Activated T-cell treated with anti-CD3 and anti-CD28 coated beads, Interleukin-2, amount 50 U/mL, for 1 hour (primary cell): ENCODE measurements around the gene SYNM.
"Not testable (repeated sequence)": the region's sequence is repeated elsewhere in the genome, so short reads cannot be mapped to it uniquely, and the experiment has no call there.

Experiments
- DNase-seq: peaks from one replicate; pipeline ENCODE4 v3.0.0-alpha.2; 2020

Gene SYNM

DNA sequence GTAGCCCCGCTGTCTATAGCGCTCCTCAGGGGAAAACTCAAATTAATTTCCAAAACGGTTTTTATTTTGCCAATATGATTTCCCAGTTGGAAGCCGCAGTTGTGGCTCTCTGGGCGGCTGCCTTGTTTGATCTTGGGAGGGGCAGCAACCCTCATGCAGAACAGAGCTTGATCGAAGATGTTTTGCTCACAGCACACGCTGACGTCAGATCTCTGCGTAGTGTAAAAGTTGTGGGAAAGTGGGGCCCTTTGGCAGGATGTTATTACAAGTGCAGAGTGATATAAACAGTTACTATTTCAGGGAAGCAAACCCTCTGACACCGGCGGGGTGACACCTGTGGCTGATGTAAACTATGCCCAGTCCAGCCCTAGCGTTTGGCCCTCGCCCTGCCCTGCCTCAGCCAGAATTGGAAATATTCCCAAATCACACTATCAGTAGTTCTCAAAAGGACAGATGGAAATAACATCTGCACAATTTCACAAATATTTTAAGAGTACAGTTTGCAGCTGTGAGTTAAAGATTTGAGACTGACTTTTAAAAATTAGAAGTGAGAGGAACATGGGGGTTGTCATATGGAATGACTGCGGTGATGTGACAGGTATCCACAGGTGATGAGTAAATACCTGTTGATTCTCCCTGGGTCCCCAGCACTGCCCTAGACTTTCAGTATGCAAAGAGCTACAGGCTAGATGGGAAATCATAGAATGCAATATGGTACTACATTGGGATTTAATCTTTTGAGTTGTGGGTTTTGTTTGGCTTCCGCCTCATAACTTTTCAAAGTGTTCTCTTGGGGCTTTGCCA lies 1.7 kb downstream of the SYNM start:
- DNase-seq: no peak

DNA sequence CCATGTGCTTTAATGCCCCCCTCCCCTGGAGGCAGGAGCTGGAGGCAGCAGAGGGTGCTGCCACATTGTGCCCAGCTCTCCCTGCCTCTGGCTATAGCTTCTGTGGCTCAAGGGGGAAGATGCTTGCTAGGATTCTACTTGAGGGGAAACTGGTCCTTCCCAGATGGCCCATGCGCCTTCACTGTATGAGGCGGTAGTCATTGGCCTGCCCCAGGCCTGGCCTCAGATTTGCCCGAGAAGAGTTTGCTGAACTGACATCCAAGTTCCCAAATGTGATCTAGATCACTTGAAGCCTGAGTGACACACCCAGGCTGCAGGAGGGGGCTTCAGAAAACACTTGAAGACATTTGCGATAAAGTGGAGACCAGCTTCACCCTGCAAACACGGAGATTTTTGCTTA lies 4.1 kb downstream of the SYNM start:
- no peak for DNase-seq

DNA sequence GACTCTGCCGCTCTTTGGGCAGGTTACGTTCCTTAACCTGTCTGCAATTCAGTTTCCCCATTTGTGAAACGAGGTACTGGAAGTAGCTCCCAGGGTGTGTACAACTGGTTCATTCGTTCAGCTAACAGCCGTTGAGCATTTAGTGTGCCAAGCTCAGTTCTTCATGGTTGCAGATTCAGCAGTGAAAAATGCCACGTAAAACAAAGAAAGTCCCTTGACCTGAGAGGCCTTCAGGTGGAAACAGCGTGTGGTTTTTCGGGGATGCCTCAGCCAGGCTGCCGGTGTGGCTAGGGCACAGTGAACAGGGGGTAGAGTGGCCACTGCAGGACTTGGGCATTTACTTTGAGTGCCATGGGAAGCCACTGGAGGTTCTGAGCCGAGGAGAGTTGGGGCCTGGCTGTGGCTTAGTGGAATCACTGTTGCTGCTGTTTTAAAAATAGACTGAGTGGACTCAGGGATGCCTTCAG lies 4.7 kb downstream of the SYNM start:
- no peak for DNase-seq

DNA sequence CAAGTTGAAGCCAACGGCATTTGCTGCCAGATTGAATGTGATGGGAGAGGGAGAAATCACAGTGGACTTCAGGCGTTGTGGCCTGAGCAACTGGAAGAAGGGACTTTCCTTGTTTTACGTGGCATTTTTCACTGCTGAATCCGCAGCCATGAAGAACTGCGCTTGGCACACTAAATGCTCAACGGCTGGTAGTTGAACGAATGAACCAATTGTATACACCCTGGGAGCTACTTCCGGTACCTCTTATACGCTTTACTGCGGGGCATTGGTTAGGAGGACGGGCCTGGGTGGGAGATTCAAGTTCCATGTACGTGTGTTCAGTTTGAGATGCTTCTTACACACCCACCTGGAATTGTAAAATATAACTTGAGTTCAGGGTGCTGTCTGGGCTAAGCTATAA lies 5.2 kb downstream of the SYNM start:
- no peak for DNase-seq

DNA sequence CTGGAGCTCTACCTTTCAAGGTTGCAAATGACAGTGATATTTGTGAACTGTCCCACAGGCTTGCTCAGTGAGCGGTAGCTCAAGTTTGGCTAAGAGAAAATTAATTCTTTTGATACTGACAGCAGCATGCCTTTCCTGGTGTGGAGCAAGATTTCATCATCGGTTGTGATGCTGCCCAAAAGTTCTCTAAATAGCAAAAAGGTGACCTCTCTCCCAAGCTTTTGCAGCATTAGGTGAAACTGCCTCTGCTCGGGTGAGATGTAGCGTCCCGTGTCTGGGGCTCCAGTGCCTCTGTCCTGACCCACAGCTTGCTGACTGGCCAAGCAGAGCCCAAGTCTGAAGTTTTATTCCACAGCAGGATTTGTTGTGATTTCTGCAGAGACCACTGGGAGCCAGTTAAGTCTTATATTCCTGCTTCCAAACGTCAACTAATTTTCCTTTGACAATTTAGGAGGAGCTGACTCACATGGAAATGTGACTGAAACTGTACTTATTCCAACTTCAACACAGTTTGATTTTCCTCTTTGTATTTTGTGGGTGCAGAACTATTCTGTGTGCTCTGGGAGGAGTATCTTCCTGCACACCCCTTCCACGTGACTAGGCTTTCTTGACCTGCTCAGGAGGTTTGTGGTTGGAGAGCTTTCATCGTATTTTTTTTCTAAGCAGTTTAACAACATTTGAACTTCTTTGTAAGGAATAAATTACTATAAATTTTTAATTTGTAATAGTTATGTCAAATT lies 5.9 kb downstream of the SYNM start:
- DNase-seq: no peak

DNA sequence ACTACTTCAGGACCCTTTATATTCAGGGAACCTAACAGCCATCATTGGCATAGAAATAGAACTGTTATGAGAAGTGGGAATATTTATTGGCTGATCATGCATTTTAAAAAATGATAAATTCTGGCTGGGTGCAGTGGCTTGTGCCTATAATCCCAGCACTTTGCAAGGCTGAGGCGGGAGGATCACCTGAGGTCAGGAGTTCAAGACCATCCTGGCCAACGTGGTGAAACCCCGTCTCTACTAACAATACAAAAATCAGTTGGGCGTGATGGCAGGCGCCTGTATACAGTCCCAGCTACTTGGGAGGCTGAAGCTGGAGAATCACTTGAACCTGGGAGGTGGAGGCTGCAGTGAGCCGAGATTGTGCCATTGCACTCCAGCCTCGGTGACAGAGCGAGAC lies 6.8 kb downstream of the SYNM start:
- not testable (repeated sequence) for DNase-seq

DNA sequence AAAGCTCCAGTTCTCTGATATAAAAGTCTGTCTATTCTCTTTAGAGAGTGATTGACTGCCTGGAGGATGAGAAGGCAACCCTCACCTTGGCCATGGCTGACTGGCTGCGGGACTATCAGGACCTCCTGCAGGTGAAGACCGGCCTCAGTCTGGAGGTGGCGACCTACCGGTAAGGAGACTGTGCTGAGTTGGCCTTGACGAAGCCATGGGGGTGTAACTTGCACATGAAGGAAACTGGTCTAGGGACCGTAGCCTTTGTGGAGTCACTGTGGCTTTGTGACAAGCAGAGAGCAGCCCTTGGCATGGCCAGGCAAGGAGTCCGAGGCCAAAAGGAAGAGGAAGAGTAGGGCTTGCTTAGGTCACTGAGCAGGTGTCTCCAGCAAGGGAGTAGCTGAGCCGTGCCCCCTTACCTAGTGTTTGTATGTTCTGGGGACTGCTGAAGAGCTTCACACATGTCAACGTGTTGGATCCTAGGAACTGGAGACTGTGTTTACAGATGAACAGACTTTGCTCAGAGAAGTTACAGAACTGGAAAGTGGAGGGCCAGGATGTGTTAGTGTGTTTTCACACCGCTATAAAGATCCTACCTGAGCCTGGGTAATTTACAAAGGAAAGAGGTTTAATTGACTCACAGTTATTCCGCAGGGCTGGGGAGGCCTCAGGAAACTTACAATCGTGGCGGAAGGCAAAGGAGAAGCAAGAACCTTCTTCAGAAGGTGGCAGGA lies 8.8 kb downstream of the SYNM start:
- DNase-seq: no peak

DNA sequence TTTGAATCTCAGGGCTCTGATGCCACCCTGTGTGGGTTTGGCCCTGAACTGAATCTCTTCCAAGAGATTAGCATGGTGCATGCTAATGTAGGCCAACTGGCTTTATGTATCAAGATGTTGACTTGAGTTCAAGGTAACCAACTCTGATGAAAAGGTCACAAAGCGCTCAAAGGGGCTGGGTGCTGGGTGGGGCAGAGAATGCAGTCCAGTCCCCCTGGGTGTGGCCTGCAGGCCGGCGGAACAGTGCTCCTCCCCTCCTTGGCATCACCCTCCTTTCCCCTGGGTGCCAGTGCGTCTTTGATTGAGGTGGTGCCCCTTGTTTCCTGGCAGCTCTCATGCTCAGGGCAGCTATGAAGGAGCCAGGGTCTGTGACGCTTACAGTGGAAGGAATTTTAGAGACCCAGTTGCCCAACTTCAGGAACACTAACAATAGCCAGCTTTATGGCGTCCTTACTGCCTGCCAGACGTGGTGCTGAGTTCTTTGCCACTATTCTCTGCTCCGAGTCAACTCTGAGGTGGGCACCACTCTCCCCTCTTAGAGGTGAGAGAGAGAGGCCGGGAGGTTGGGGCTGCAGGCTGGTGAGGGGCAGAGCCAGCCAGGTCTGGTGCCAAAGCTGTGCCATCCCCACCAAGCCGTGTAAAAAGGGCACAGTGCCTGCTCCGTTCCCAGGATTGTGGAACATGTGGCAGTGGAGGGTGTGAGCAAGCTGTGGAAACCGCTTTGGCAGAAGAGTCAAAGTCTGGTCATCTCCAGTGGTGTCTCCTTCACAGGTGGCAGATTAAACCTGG lies 9.8 kb downstream of the SYNM start:
- DNase-seq: no peak

DNA sequence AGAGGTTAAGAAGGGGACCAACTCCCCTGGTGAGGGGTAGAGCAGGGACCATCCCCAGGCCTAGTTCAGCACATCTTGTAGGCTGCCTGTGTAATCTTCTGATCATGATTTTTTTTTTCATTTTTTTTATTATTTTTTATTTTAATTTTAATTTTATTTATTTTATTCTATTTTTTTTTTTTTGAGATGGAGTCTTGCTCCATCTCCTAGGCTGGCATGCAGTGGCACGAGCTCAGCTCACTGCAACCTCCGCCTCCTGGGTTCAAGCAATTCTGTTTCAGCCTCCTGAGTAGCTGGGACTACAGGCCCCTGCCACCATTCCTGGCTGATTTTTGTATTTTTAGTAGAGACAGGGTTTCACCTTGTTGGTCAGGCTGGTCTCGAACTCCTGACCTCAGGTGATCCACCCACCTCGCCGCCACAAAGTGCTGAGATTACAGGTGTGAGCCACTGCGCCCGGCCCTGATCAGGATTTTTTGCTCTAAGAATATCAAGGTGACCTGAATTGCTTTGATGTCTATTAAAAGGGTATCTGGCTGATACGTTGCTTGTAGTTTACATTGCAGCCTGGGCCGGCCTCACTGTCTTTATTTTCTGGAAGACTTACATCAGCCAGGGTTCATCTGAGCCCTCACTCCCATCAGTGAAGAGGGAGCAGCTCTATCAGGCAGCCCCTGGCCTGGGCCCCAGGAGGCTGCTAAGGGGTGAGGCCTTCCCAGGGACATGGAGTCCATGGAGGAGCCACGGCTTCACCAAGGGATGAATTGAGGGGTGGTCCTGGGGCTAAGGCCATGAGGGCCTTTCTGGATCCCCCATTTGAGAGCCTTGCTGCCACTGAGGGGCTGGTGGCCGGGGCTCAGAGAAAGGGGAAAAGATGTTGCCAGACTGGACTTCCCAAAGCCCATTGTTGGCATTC lies 10.7 kb downstream of the SYNM start:
- no peak for DNase-seq

DNA sequence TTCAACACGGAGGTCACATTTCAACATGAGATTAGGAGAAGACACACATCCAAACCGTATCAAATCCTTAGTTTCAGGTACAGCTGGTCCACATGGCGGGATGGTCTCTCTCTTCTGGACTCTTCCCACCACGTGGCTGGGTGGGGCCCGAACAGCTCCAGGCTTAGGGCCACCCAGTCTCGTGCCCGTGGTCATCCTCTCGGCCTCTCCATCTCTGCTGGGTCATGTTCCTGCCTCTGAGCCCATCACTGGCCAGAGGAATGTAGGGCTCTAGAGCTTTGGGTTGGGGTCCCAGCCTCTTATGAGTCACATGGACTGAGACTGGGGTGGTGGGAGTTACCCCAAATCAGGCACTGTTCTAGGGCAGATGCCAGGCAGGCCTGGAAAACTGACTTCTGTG lies 12.2 kb downstream of the SYNM start:
- DNase-seq: no peak

DNA sequence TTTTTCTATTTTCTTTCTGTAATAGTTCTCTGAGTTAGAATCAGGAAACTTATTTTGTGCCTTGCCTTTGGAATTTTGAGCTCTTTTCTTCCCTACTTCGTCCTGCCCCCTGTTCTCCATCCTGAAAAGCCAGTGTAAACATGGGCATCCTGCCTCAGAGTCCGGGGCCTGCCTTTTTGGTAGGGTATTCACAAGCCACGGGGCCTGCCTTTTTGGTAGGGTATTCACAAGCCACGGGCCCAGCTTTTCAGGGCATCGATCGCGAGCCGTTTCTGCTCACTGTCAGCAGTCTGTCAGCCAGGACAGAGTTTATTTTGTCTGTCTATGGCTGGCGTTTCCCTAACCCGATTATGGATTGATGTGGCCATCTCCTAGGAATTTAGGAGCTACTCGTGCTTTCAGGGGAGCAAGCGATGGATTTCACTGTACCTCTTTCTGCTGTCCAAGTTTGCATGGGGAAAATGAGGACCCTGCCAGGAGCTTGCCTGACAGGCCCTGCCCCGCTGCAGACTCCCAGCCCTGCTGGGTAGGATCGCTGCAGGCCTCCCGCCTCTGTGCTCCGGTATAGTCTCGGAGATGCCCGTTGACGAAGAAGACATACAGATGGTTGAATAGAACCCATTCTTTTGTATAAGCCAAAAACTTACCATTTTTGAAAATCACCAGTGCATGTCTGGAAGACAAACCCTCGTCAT lies 12.8 kb downstream of the SYNM start:
- DNase-seq: no peak

DNA sequence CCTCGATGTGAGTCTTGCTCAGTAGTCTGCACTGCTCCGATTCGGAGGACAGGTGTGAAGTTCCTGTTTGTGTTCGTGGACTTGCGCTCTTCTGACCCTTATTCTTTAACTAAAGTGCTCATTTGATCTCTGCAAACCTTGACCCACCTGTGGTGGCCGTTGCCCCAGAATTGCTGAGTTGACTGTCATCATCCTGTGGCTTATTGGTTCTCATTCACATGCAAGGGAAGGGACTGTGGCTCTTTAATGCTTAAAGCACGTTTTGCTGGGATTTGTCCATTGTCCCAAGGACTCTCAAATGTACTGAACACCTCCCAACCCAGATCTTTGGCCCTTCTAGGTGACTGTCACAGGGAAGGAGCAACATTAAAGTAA lies 13.4 kb downstream of the SYNM start:
- no peak for DNase-seq

DNA sequence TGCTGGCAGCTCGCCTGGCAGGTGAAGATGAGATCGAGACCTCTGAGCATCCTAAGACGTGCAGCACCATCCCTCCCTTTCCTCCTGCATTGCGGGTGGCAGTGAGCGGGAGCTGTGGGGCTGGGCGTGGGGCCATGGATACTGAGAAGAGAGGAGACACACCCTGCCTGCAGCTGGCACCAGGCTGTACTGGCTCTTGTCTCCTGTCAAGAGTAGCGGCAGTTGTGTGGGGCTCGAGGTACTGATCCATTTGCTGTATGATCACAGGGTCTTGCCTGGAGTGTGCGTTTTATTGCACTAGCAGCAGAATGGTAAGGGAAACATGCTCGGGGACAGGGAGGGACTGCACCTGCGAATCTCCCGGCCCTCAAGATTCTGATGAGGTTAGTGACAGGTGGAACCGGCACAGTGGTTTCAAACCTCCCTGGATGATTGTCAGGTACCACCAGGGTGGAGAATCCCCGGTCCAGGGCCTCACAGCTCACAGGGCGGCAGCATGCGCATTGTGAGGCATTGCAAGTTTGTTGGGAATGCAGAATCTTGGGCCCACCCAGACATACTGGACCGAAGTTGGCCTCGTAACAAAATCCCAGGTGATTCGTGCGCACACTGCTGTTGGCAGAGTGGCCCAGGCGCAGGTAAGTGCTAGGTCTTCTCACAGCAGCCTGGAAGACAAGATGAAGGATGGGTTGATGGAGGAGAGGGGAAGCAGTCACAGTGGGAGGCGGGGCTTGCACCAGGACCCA lies 14.1 kb downstream of the SYNM start:
- no peak for DNase-seq

DNA sequence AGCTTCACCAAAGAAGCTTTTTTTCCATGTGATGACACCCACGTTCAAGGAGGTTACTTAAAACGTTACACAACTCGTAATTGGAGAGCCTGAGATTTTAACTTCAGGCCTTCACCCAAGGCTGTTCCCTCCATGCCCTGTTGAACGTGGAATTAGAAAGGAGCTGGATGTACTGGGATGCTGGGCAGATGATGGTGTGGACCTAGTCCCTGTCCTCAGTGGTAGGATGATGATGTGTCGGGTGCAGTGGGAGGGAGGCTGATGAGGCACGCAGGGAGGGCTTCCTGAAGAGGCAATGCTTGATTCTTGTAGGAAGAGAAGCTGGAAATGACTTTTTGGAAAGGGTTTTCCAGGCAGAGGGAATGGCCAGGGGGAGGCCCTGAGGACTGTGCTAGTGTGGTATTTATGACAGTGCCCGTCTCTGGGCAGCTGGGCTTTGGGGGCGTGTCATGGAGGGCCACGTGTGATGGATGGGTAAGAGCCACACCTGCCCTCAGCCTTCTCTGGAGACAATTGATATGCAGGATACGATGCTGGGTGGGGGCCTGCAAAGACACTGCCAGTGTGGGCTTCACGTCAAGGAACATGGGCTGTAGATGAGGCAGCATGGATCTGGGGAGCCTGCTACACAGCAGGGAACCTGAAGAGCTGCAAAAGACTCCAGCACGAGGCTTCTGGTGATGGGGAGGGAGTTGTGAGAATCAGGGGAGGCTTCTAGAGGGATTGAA lies 15.3 kb downstream of the SYNM start:
- DNase-seq: no peak

DNA sequence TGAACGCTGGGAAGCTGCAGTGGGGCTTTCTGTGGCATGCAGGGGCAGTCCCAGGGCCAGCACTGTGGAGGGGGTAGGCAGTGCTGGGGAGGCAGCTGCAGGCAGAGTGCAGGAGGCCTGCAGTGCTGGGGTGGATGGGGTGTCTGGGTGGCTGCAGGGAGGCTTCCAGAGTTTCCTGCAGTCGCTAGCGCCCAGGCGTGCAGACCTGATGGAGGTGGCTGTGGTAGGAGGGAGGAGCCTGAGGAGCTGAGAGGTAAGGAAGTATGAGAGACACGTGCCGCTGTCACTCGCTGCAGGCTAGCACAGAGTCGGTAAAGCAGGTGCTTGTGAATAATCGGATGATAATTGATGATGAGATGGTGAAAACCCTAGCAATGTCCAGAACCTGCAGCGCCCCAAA lies 16.3 kb downstream of the SYNM start:
- DNase-seq: no peak

DNA sequence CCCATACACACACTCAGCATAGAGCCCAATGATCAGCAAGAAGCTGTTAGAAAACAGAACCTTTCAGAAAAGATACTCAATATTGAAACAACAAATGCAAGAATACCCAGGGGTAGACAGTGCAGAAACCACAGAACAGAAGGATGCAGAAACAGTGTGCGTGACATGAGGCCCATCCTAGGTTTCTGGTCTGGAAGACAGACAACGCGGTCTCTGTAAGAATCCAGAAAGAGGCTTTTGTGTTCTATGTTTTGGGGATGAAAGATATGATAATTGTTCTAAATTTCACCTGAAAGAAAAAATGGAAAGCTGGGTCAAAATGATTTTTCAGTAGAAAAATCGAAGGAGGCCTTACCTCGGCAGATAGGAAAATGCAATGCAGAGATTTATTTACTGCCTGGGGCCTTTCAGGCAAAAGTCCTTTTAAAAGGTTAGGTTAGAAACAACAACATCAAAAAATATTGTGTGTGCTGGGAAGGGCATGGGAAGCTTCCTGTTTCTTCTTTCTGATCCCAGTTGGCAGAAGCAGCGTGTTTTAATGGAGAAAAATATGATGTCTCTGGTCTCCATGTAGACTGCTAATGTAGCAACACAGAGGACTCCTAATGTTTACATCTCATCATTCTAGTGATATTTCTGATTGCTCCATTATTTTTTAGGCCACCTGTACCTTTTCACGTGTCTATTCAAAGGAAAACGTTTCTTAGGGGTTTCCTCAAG lies 17.0 kb downstream of the SYNM start:
- DNase-seq: no peak

DNA sequence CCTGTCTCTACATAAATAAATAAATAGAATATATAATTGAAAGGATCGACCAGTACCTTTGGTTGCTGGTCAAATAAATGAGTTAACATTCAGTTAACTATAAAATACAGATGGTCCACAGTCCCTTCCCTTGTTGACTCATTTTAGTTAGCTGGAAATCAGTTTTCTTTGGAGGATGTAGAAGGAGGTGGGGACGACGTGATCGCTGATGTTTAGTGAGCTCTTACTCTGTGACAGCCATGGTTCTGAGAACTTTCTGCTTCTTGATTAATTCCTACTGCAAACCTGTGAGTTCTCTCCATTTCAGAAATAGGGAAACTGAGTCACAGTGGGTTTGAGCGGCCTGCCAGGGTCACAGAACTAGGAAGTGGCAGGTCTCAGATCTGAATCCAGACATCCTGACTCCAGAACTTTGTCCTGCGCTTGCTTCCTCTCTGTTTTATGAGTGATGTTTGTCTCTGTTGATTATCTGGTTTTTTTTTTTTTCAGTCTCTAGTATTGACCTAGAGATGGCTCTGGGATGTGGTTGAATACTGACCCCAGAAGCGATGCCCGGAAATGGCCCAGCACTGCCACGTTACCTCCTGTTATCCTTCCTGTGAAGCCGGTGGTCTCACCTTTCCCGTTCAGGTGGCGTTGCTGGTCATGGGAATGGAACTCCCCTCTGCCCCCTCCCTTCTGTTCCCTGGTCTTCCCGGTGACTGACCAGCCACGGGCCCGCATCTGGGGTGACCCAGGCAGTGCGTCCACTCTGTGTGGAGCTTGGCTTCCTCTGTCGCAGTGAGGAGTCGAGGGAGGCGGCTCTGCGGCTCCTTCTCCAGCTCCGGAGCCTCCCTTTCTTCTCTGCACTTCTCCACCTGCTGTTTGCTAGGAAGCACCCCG lies 18.2 kb downstream of the SYNM start:
- DNase-seq: no peak
